PC-9 (cell line): Measurements from ENCODE around the gene LTBP3. TPM values are rescaled to one million over a fixed set of nuclear protein-coding genes. Genes with fewer than 3 reads are reported as not detected.

Source experiments
- BruUV-seq: library from RNA; stranded (reverse); fragments of 400-500 nt; replicated peaks from 2 replicates; lab custom pipeline; 2021; lab: Mats Ljungman, UMichigan
- CTCF ChIA-PET: fragments of 300-600 bp; sonication (Branson Sonifier 250); formaldehyde crosslinking; loops from one replicate; lab custom pipeline; 2022; ENCODE audit warnings: antibody characterized with exemption; lab: Charles Lee
- POLR2A ChIA-PET: fragments of 300-600 bp; sonication (Branson Sonifier 250); formaldehyde crosslinking; loops from one replicate; lab custom pipeline; 2022; ENCODE audit warnings: antibody characterized with exemption; ENCODE audit not compliant: unreplicated experiment; lab: Charles Lee
- DNase-seq, 2 experiments: peaks; one replicate each; pipeline versions ENCODE4 v3.0.0 to v3.0.0-alpha.2; 2015 to 2022; ENCODE audit warnings: mixed read lengths in 1 of 2
- H2AFZ ChIP-seq: fragments of 200-600 bp; sonication (generic); 2 replicates; pipeline ENCODE4 v1.8.1; 2017; ENCODE audit warnings: antibody characterized with exemption
- H3F3A ChIP-seq: fragments of 200-600 bp; sonication (generic); 2 replicates; pipeline ENCODE4 v1.8.1; 2017; ENCODE audit warnings: antibody characterized with exemption, mild to moderate bottlenecking, low read depth; ENCODE audit not compliant: insufficient read depth
- H3K27ac ChIP-seq: fragments of 200-600 bp; sonication (generic); 2 replicates; pipeline ENCODE4 v1.6.1; 2016; ENCODE audit warnings: mixed run types
- H3K27me3 ChIP-seq: fragments of 200-600 bp; sonication (generic); 2 replicates; pipeline ENCODE4 v1.6.1; 2016; ENCODE audit warnings: low read depth, mixed run types; ENCODE audit not compliant: insufficient read depth
- H3K36me3 ChIP-seq: fragments of 200-600 bp; sonication (generic); 2 replicates; pipeline ENCODE4 v1.6.1; 2016; ENCODE audit warnings: low read depth, mixed run types
- H3K4me1 ChIP-seq: fragments of 200-600 bp; sonication (generic); replicated peaks from 2 replicates; pipeline ENCODE4 v1.6.1; 2016; ENCODE audit warnings: mixed run types; ENCODE audit not compliant: insufficient read depth
- H3K4me2 ChIP-seq: fragments of 200-600 bp; sonication (generic); 2 replicates; pipeline ENCODE4 v1.6.1; 2017; ENCODE audit warnings: mixed run types
- H3K4me3 ChIP-seq: fragments of 200-600 bp; sonication (generic); 2 replicates; pipeline ENCODE4 v1.6.1; 2016; ENCODE audit warnings: mixed run types
- H3K79me2 ChIP-seq: fragments of 200-600 bp; sonication (generic); 2 replicates; pipeline ENCODE4 v1.6.1; 2017; ENCODE audit warnings: low read depth, mixed run types
- H3K9me2 ChIP-seq: fragments of 200-600 bp; sonication (generic); 2 replicates; pipeline ENCODE4 v1.8.1; 2017; ENCODE audit warnings: mild to moderate bottlenecking; ENCODE audit not compliant: insufficient read depth
- H3K9me3 ChIP-seq: fragments of 200-600 bp; sonication (generic); 2 replicates; pipeline ENCODE4 v1.8.1; 2016; ENCODE audit warnings: low read depth; ENCODE audit not compliant: insufficient read depth
- H4K20me1 ChIP-seq: fragments of 200-600 bp; sonication (generic); 2 replicates; pipeline ENCODE4 v1.8.1; 2017; ENCODE audit not compliant: insufficient read depth
- EZH2 ChIP-seq: fragments of 200-600 bp; sonication (generic); IDR thresholded peaks from 2 replicates; pipeline ENCODE4 v1.8.0; 2017; ENCODE audit warnings: antibody characterized with exemption, low read depth
- intact Hi-C: fragments of 100-400 bp; cut with micrococcal nuclease; formaldehyde crosslinking; loops from one replicate; pipeline ENCODE4 v1.10.0; 2022; ENCODE audit not compliant: unreplicated experiment
- total RNA-seq: library from RNA; stranded (reverse); gene quantifications from 2 replicates; pipeline ENCODE4 v1.2.3, GENCODE V29; 2021
- TF ChIP-seq, protein P1 (sequence below): fragments of 200-600 bp; sonication (generic); conservative IDR thresholded peaks from 2 replicates; pipeline ENCODE4 v1.6.1; 2017; ENCODE audit warnings: mixed run types, antibody characterized with exemption, mild to moderate bottlenecking, moderate library complexity

Gene LTBP3
- total RNA-seq, 1 experiment from 2014 or later = 455 TPM

DNA sequence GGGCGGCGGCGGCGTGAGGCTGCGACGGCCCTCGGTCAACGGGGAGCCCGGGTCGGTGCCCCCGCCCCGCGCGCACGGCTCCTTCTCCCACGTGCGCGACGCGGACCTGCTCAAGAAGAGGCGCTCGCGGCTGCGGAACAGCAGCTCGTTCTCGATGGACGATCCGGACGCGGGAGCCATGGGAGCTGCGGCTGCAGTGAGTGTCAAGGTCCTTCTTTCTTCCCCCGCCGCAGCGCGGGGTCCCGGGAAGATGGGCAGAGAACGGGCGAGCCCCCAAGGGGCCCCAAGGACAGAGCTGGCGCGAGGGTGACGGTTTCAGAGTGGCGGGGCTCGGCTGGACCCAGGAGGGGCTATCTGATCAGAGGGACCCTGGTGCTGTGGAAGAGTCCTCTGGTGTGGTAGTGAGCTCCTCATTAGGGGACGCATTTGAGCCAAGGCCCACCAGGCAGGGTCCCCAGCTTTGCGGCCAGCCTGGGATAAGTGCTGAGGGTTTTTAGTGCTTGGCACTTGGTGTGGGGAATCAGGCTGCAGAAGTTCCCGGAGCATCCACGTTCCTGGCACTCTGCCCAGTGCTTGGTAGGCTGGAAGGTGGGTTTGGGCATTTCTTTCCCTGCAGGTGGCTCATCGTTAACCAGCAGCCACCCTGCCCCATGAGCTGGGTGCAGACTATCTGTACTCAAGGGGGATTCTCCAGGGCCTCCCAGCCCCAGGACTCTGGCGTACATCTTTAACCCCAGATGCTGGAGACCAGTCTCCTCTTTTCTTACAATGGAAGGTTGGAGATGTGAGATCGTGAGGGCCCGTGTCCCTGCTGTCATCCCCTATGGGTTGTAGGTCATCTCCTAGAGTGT lies 27.5 kb upstream of the LTBP3 start:
- no peaks in the 10 kb centered on the region for H3K9me3 ChIP-seq
- H3F3A ChIP-seq = peaks cover 36% of the 10 kb centered on the region; the same call in 1 of the 2 replicates
- H3K27ac ChIP-seq = no peak overlapping the region
- no peak overlapping the region for H3K4me3 ChIP-seq
- no peaks in the 10 kb centered on the region for H3K4me1 ChIP-seq
- POLR2A ChIA-PET = no interaction called here
- H3K4me2 ChIP-seq = no peak overlapping the region
- H3K79me2 ChIP-seq = no peaks in the 10 kb centered on the region
- TF ChIP-seq EZH2 = no peak
- TF ChIP-seq, protein P1, sequence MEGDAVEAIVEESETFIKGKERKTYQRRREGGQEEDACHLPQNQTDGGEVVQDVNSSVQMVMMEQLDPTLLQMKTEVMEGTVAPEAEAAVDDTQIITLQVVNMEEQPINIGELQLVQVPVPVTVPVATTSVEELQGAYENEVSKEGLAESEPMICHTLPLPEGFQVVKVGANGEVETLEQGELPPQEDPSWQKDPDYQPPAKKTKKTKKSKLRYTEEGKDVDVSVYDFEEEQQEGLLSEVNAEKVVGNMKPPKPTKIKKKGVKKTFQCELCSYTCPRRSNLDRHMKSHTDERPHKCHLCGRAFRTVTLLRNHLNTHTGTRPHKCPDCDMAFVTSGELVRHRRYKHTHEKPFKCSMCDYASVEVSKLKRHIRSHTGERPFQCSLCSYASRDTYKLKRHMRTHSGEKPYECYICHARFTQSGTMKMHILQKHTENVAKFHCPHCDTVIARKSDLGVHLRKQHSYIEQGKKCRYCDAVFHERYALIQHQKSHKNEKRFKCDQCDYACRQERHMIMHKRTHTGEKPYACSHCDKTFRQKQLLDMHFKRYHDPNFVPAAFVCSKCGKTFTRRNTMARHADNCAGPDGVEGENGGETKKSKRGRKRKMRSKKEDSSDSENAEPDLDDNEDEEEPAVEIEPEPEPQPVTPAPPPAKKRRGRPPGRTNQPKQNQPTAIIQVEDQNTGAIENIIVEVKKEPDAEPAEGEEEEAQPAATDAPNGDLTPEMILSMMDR = no peak
- no TSS peak for BruUV-seq
- CTCF ChIA-PET = interaction anchor here (0.6 kb wide), 1 partner anchor 15 kb away, joined by 3 read pairs; the partner anchor contains the start of gene ZNRD2
- no peak overlapping the region for H2AFZ ChIP-seq
- no peak for DNase-seq
- no peaks in the 10 kb centered on the region for H3K36me3 ChIP-seq
- intact Hi-C loops = no loop called here
- no peaks in the 10 kb centered on the region for H3K27me3 ChIP-seq
- no peaks in the 10 kb centered on the region for H4K20me1 ChIP-seq
- no peaks in the 10 kb centered on the region for H3K9me2 ChIP-seq

- TF ChIP-seq, protein P1 = no peak
- no peak for TF ChIP-seq EZH2
- no peaks in the 10 kb centered on the region for H3K27me3 ChIP-seq
- H3K9me2 ChIP-seq = no peaks in the 10 kb centered on the region
- H3K79me2 ChIP-seq = no peaks in the 10 kb centered on the region
- intact Hi-C loops = no loop called here
- no peaks in the 10 kb centered on the region for H4K20me1 ChIP-seq
- DNase-seq = no peak
- H3K4me1 ChIP-seq = no peaks in the 10 kb centered on the region
- no peak overlapping the region for H3K27ac ChIP-seq
- no TSS peak for BruUV-seq
- H3K4me2 ChIP-seq = no peak overlapping the region
- H3K36me3 ChIP-seq = no peaks in the 10 kb centered on the region
- peaks cover 28% of the 10 kb centered on the region; the same call in 1 of the 2 replicates for H3F3A ChIP-seq
- CTCF ChIA-PET = no interaction called here
- H3K9me3 ChIP-seq = no peaks in the 10 kb centered on the region
- no peak overlapping the region for H3K4me3 ChIP-seq
- H2AFZ ChIP-seq = no peak overlapping the region
- POLR2A ChIA-PET = no interaction called here
These were observed 26.6 kb upstream of the LTBP3 start for GRCh38 chr11:65584723-65585171.

GRCh38 chr11:65584106-65584505 lies 25.9 kb upstream of the LTBP3 start:
- CTCF ChIA-PET = no interaction called here

More at GRCh38 chr11:65584106-65584505, 25.9 kb upstream of the LTBP3 start:
- no TSS peak for BruUV-seq
- H3K79me2 ChIP-seq = no peaks in the 10 kb centered on the region
- H3K4me3 ChIP-seq = no peak overlapping the region
- POLR2A ChIA-PET = interaction anchor here (0.6 to 0.8 kb wide), 2 partner anchors 11 to 29 kb away, joined by 8 to 10 read pairs; partner anchors contain the start of gene KCNK7
- H3K9me3 ChIP-seq = no peaks in the 10 kb centered on the region
- TF ChIP-seq, protein P1 = no peak
- no peak for TF ChIP-seq EZH2
- H3K27ac ChIP-seq = no peak overlapping the region
- no peak for DNase-seq
- H3K36me3 ChIP-seq = no peaks in the 10 kb centered on the region; the same call in 1 of the 2 replicates
- H2AFZ ChIP-seq = no peak overlapping the region
- no peaks in the 10 kb centered on the region for H4K20me1 ChIP-seq
- H3K27me3 ChIP-seq = no peaks in the 10 kb centered on the region
- no peak overlapping the region for H3K4me2 ChIP-seq
- H3K4me1 ChIP-seq = no peaks in the 10 kb centered on the region
- H3F3A ChIP-seq = peaks cover 25% of the 10 kb centered on the region; the same call in 1 of the 2 replicates
- H3K9me2 ChIP-seq = no peaks in the 10 kb centered on the region
- intact Hi-C loops = no loop called here
